ENCODE measurements around the gene OSBP2. TPM values are rescaled to one million over a fixed set of nuclear protein-coding genes. Genes with fewer than 3 reads are reported as not detected.

The OSBP2 gene
- total RNA-seq, 6 experiments from 2014 or later = 0.31 to 3.4 (median 0.93) TPM

DNA sequence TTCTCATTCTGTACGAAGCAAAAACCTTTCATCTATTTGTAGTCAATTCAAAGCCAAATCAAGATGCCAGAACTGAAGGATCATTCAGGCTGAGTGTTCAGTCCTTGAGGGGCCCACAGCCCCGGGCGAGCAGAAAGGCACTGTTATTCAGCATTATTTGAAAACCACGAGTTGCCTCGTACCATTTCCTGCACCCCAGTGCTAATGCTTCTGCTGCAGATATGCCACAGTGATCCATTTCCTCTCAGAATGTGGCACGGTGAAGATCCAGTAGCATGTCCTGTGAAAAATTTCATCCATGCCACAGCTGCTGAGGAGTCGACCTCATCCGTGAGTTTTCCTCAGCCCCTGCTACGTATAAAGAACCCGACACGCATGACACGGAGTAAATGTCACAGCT is 85.4 kb downstream of the OSBP2 start:
- H3K4me3 ChIP-seq = no peak overlapping the region
- WGBS (ENCODE audit: insufficient coverage, low coverage, low lambda C conversion rate, missing lambda C conversion rate) = 54% methylated on average over 12 of the region's 12 CpGs
- DNase-seq (no peak), ATAC-seq (no peak)
- intact Hi-C loops (cut with DNase I) = no loop called here
- no peaks in the 10 kb centered on the region for H3K9me3 ChIP-seq
- no peaks in the 10 kb centered on the region for H3K27me3 ChIP-seq
- no peaks in the 10 kb centered on the region for H3K36me3 ChIP-seq
- H3K4me1 ChIP-seq = no peaks in the 10 kb centered on the region
- no peak overlapping the region for H3K27ac ChIP-seq
- TF ChIP-seq, protein P1, sequence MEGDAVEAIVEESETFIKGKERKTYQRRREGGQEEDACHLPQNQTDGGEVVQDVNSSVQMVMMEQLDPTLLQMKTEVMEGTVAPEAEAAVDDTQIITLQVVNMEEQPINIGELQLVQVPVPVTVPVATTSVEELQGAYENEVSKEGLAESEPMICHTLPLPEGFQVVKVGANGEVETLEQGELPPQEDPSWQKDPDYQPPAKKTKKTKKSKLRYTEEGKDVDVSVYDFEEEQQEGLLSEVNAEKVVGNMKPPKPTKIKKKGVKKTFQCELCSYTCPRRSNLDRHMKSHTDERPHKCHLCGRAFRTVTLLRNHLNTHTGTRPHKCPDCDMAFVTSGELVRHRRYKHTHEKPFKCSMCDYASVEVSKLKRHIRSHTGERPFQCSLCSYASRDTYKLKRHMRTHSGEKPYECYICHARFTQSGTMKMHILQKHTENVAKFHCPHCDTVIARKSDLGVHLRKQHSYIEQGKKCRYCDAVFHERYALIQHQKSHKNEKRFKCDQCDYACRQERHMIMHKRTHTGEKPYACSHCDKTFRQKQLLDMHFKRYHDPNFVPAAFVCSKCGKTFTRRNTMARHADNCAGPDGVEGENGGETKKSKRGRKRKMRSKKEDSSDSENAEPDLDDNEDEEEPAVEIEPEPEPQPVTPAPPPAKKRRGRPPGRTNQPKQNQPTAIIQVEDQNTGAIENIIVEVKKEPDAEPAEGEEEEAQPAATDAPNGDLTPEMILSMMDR (IDR thresholded peaks at IDR 0.05) = no peak
- TF ChIP-seq POLR2A (IDR thresholded peaks at IDR 0.05) = no peak

DNA sequence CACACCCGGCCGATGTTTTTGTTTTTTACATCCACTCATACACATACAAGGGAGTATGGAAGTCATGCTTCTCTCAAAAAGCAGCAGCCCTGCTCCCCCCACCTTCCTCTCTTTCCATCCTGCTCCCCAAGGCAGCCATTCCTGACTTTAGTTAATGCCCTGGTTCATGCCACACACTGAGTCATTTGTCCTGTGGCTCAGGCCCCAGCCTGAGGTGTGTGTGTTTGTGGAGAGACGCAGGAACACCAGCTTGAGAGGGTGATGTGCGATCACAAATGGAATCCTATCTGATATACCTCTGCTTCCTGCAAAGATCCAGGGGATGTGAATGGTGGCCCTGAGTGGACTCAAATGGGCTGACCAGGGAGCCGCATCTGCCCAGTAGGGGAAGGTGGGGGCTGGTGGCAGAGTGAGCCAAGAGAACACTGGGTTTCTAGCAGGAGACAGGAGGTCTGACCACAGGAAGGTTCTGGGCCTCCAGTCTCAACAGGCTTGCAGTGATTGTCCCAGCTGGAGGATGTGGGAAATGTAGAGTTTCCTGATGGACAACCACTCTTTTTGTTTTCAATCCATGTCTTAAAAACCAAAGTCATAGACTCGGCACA is 86.7 kb downstream of the OSBP2 start:
- Histone ChIP-seq H3K4me1 (no peaks in the 10 kb centered on the region), H3K36me3 (no peaks in the 10 kb centered on the region), H3K4me3 (no peak overlapping the region), H3K27me3 (no peaks in the 10 kb centered on the region), H3K27ac (no peak overlapping the region), H3K9me3 (no peaks in the 10 kb centered on the region)
- TF ChIP-seq, protein P1 (IDR thresholded peaks at IDR 0.05) = no peak
- no peak for TF ChIP-seq POLR2A (IDR thresholded peaks at IDR 0.05)
- 91% methylated on average over 5 of the region's 6 CpGs for WGBS (ENCODE audit: insufficient coverage, low coverage, low lambda C conversion rate, missing lambda C conversion rate)
- DNase-seq = no peak
- no peak for ATAC-seq
- intact Hi-C loops (cut with DNase I) = no loop called here

DNA sequence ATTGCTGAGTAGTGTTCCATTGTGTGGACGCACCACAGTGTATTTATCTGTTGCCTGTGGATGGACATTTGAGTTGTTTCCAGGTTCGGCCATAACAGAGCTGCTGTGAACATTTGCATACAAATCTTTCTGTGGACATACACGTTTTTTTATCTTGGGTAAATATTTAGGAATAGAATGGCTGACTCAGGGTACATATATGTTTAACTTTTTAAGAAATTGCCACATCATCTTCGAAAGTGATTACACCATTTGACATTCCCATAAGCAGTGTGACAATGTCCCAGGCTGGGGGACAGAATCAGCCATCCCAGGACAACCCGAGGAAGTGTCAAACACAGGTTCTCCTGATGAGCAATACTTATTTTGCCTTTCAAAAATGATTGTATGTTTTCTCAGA is 87.9 kb downstream of the OSBP2 start:
- Histone ChIP-seq H3K36me3 (no peaks in the 10 kb centered on the region), H3K27ac (no peak overlapping the region), H3K4me3 (no peak overlapping the region), H3K4me1 (no peaks in the 10 kb centered on the region), H3K9me3 (no peaks in the 10 kb centered on the region), H3K27me3 (no peaks in the 10 kb centered on the region)
- TF ChIP-seq POLR2A (IDR thresholded peaks at IDR 0.05) = no peak
- TF ChIP-seq, protein P1 (IDR thresholded peaks at IDR 0.05) = no peak
- ATAC-seq = no peak
- 52% methylated on average over 5 of the region's 5 CpGs for WGBS (ENCODE audit: insufficient coverage, low coverage, low lambda C conversion rate, missing lambda C conversion rate)
- intact Hi-C loops (cut with DNase I) = no loop called here
- DNase-seq = no peak

DNA sequence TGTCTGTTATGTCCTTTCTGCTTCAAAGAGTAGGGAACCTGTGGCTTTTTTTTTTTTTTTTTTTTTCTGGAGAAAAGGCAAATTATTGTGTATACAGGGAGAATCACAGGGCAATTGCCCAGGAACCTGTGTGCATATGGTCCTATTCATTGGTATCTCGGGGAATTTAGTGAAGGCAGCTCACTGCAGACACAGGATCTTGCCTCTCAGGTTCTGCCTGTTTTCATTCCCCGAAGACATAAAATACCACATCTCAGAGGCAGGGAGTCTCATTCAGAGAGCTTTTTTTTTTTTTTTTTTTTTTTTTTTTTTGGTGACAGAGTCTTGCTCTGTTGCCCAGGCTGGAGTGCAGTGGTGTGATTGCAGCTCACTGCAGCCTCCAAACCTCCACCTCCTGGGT is 88.3 kb downstream of the OSBP2 start:
- H3K27me3 ChIP-seq = no peaks in the 10 kb centered on the region
- no peaks in the 10 kb centered on the region for H3K4me1 ChIP-seq
- DNase-seq (no peak), ATAC-seq (no peak)
- H3K9me3 ChIP-seq = no peaks in the 10 kb centered on the region
- TF ChIP-seq POLR2A (IDR thresholded peaks at IDR 0.05) = no peak
- TF ChIP-seq, protein P1 (IDR thresholded peaks at IDR 0.05) = no peak
- WGBS (ENCODE audit: insufficient coverage, low coverage, low lambda C conversion rate, missing lambda C conversion rate) = 90% methylated on average over 2 of the region's 2 CpGs
- H3K36me3 ChIP-seq = no peaks in the 10 kb centered on the region
- intact Hi-C loops (cut with DNase I) = no loop called here
- H3K4me3 ChIP-seq = no peak overlapping the region
- no peak overlapping the region for H3K27ac ChIP-seq

DNA sequence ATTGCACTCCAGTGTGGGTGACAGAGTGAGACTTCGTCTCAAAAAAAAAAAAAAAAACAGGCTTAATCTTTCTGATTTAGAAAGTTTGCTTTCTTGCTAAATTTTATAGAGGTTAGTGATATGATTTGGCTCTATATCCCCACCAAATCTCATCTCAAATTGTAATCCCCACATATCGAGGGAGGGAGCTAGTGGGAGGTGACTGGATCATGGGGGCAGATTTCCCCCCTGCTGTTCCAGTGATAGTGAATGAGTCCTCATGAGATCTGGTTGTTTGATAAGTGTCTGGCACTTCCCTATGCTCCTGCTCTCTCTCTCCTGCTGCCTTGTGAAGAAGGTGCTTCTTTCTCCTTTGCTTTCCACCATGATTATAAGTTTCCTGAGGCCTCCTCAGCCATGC is 90.9 kb downstream of the OSBP2 start:
- H3K27ac ChIP-seq = no peak overlapping the region
- intact Hi-C loops (cut with DNase I) = no loop called here
- no peaks in the 10 kb centered on the region for H3K36me3 ChIP-seq
- H3K4me1 ChIP-seq = no peaks in the 10 kb centered on the region
- no peak overlapping the region for H3K4me3 ChIP-seq
- DNase-seq (no peak), ATAC-seq (no peak)
- no peak for TF ChIP-seq POLR2A (IDR thresholded peaks at IDR 0.05)
- no peaks in the 10 kb centered on the region for H3K27me3 ChIP-seq
- H3K9me3 ChIP-seq = no peaks in the 10 kb centered on the region
- WGBS (ENCODE audit: insufficient coverage, low coverage, low lambda C conversion rate, missing lambda C conversion rate) = 83% methylated on average over 2 of the region's 2 CpGs

Data from right lobe of liver (tissue), 6 donors.